Stomach smooth muscle (tissue), 2 donors: Measurements from ENCODE around the gene TFE3.

Source experiments
- H3K27ac ChIP-seq: one replicate; pipeline ENCODE4 v1.7.0; 2013; ENCODE audit warnings: mild to moderate bottlenecking, low read length, inconsistent platforms
- H3K27me3 ChIP-seq, 2 donors: one replicate each; pipeline ENCODE4 v1.7.0; 2013; ENCODE audit warnings: low read length in 2 of 2; ENCODE audit not compliant: insufficient read depth in 2 of 2, control insufficient read depth in 1 of 2
- H3K36me3 ChIP-seq, 2 donors: one replicate each; pipeline ENCODE4 v1.7.0; 2013; ENCODE audit warnings: low read length in 2 of 2; ENCODE audit not compliant: control insufficient read depth in 2 of 2, insufficient read depth in 2 of 2
- H3K4me1 ChIP-seq: one replicate; pipeline ENCODE4 v1.7.0; 2013; ENCODE audit warnings: low read length; ENCODE audit not compliant: control insufficient read depth, insufficient read depth
- H3K4me3 ChIP-seq, 2 donors: one replicate each; pipeline ENCODE4 v1.7.0; 2013; ENCODE audit warnings: low read length in 2 of 2
- H3K9ac ChIP-seq, 2 donors: one replicate each; pipeline ENCODE4 v1.7.0; 2013; ENCODE audit warnings: low read length in 2 of 2, mild to moderate bottlenecking in 1 of 2
- H3K9me3 ChIP-seq, 2 donors: one replicate each; pipeline ENCODE4 v1.7.0; 2013; ENCODE audit warnings: low read length in 2 of 2; ENCODE audit not compliant: control insufficient read depth in 2 of 2
- donor health status: healthy.
- donor health status: Pancreatic carcinoma.

TFE3 gene

DNA sequence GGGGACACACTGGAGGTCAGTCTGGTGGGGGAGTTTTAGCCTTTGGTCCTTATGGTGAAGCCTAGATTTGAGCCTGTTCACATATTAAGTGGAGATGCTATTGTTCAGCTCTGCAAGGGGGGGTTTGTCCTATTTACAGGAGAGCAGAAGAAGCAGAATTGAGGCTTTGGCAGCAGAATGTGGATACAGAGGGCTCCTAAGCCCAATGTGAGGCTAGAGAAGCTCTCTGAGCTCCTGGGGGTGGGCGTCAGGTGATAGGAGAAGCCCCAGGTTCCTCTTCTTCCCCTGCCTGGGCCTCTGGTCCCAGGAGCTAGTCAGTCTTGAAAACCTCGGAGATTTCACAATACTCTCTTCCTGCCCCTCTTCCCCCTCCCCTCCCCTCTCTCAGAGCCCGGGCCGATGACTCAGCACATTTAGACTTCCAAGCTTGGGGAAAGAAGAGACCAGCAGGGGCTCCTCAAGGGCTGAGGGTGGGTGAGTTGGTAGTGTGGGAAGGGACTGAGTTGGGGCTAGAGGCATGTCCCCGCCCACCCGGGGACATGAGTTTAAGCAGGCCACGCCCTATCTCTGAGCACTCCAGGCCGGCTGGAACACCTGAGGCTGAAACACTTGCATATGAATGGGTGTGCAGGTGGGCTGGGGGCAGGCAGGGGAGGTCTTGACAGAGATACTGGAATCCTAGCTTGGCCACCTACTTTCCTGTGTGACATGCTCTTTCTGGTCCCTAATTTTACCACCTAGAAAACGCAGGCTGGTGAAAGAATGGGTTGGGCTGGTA lies 3.4 kb downstream of the TFE3 start:
- Histone ChIP-seq H3K9me3 (no peaks in the 10 kb centered on the region), H3K4me1 (peaks cover 22% of the 10 kb centered on the region), H3K27me3 (peaks cover 0 to 4% of the 10 kb centered on the region in 2 donors), H3K4me3 (peak overlapping the region; percentile 35 to 49), H3K27ac (peak overlapping the region; percentile 70), H3K36me3 (peaks cover 11 to 19% of the 10 kb centered on the region in 2 donors), H3K9ac (peak overlapping the region; percentile 64 to 99)

GRCh38 chrX:49037883-49038475 lies 5.2 kb downstream of the TFE3 start:
- peaks cover 21 to 32% of the 10 kb centered on the region in 2 donors for H3K36me3 ChIP-seq
- H3K4me1 ChIP-seq: peaks cover 30% of the 10 kb centered on the region
- no peaks in the 10 kb centered on the region for H3K9me3 ChIP-seq
- H3K27ac ChIP-seq: no peak overlapping the region
- no peak overlapping the region for H3K4me3 ChIP-seq
- no peak overlapping the region for H3K9ac ChIP-seq
- H3K27me3 ChIP-seq: peaks cover 0 to 4% of the 10 kb centered on the region in 2 donors

- H3K4me3 ChIP-seq: no peak overlapping the region
- peaks cover 15 to 22% of the 10 kb centered on the region in 2 donors for H3K36me3 ChIP-seq
- H3K4me1 ChIP-seq: peaks cover 10% of the 10 kb centered on the region
- no peak overlapping the region for H3K9ac ChIP-seq
- no peak overlapping the region for H3K27ac ChIP-seq
- H3K27me3 ChIP-seq: no peaks in the 10 kb centered on the region
- H3K9me3 ChIP-seq: no peaks in the 10 kb centered on the region
These were observed 12.9 kb downstream of the TFE3 start for GRCh38 chrX:49030283-49030682.

GRCh38 chrX:49029876-49030275 lies 13.3 kb downstream of the TFE3 start:
- H3K27me3 ChIP-seq: no peaks in the 10 kb centered on the region
- peaks cover 15 to 22% of the 10 kb centered on the region in 2 donors for H3K36me3 ChIP-seq
- H3K4me1 ChIP-seq: peaks cover 10% of the 10 kb centered on the region
- H3K27ac ChIP-seq: no peak overlapping the region
- no peaks in the 10 kb centered on the region for H3K9me3 ChIP-seq
- H3K9ac ChIP-seq: no peak overlapping the region
- no peak overlapping the region for H3K4me3 ChIP-seq

- H3K4me3 ChIP-seq: no peak overlapping the region
- peaks cover 0 to 2% of the 10 kb centered on the region in 2 donors for H3K36me3 ChIP-seq
- H3K9me3 ChIP-seq: no peaks in the 10 kb centered on the region
- no peak overlapping the region for H3K9ac ChIP-seq
- no peaks in the 10 kb centered on the region for H3K4me1 ChIP-seq
- H3K27ac ChIP-seq: no peak overlapping the region
- no peaks in the 10 kb centered on the region for H3K27me3 ChIP-seq
These were observed 23.4 kb downstream of the TFE3 start for GRCh38 chrX:49019599-49020249.

DNA sequence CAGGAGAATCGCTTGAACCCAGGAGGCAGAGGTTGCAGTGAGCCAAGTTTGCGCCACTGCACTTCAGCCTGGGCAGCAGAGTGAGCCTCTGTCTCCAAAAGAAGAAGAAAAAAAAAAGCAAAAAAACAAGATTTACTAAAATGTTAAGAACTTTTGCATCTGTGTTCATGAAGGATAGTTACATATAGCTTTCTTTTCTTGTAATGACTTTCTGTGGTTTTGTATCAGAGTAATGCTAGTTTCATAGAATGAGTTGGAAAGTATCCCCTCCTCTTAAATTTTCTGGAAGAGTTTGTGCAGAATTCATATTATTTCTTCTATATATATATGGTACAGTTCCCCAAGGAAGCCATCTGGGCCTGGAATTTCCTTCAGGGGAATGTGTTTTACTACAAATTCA lies 24.1 kb downstream of the TFE3 start:
- no peaks in the 10 kb centered on the region for H3K4me1 ChIP-seq
- H3K9ac ChIP-seq: no peak overlapping the region
- no peaks in the 10 kb centered on the region for H3K36me3 ChIP-seq
- H3K27ac ChIP-seq: no peak overlapping the region
- no peaks in the 10 kb centered on the region for H3K9me3 ChIP-seq
- no peaks in the 10 kb centered on the region for H3K27me3 ChIP-seq
- H3K4me3 ChIP-seq: no peak overlapping the region

- Histone ChIP-seq H3K9ac (no peak overlapping the region), H3K27ac (no peak overlapping the region), H3K9me3 (peaks cover 0 to 2% of the 10 kb centered on the region in 2 donors), H3K4me3 (no peak overlapping the region), H3K36me3 (peaks cover 0 to 2% of the 10 kb centered on the region in 2 donors), H3K27me3 (peaks cover 0 to 4% of the 10 kb centered on the region in 2 donors), H3K4me1 (peaks cover 12% of the 10 kb centered on the region)
These were observed 39.5 kb downstream of the TFE3 start for GRCh38 chrX:49003696-49004095.

- Histone ChIP-seq H3K4me3 (peak within 1 kb of the TSS; percentile 83 to 87), H3K9ac (peak within 1 kb of the TSS; percentile 84 to 96), H3K9me3 (peaks cover 0 to 2% of the 10 kb centered on the region in 2 donors), H3K36me3 (peaks cover 3 to 6% of the 10 kb centered on the region in 2 donors), H3K27me3 (peaks cover 0 to 10% of the 10 kb centered on the region in 2 donors), H3K4me1 (peaks cover 12% of the 10 kb centered on the region), H3K27ac (peak within 1 kb of the TSS; percentile 85)
These were observed 40.8 kb downstream of the TFE3 start, which contains the start of gene GRIPAP1 for GRCh38 chrX:49002091-49002935. Gene GRIPAP1, minus strand, starts transcription at chrX:49002264. Its CDS starts 35 bp downstream, at chrX:49002229.

GRCh38 chrX:49001521-49002090 lies 41.6 kb downstream of the TFE3 start:
- Histone ChIP-seq H3K4me3 (peak overlapping the region; percentile 83 to 87), H3K36me3 (peaks cover 6 to 10% of the 10 kb centered on the region in 2 donors), H3K4me1 (peaks cover 12% of the 10 kb centered on the region), H3K9ac (peak overlapping the region; percentile 84 to 96), H3K27me3 (peaks cover 0 to 15% of the 10 kb centered on the region in 2 donors), H3K27ac (peak overlapping the region; percentile 85), H3K9me3 (peaks cover 0 to 4% of the 10 kb centered on the region in 2 donors)

- Histone ChIP-seq H3K27ac (no peak overlapping the region), H3K9ac (no peak overlapping the region), H3K4me3 (peak overlapping the region; percentile 83 to 87), H3K9me3 (peaks cover 0 to 4% of the 10 kb centered on the region in 2 donors), H3K36me3 (peaks cover 6 to 10% of the 10 kb centered on the region in 2 donors), H3K4me1 (peaks cover 12% of the 10 kb centered on the region), H3K27me3 (peaks cover 0 to 15% of the 10 kb centered on the region in 2 donors)
These were observed 42.5 kb downstream of the TFE3 start for GRCh38 chrX:49000636-49001035.
